Osteocyte (in vitro differentiated cells): ENCODE results near the gene RSRC1. TPM values are rescaled to one million over a fixed set of nuclear protein-coding genes. Genes with fewer than 3 reads are reported as not detected.

Source experiments
- DNase-seq: peaks from one replicate; pipeline ENCODE4 v3.0.0; 2021; ENCODE audit warnings: mixed read lengths; ENCODE audit not compliant: unreplicated experiment; ENCODE audit errors: extremely low spot score
- H3K27ac Mint-ChIP-seq: one replicate; pipeline ENCODE4 v1.8.0; 2021; ENCODE audit warnings: mild to moderate bottlenecking, mixed read lengths; ENCODE audit not compliant: unreplicated experiment
- H3K27me3 Mint-ChIP-seq: one replicate; pipeline ENCODE4 v1.8.0; 2021; ENCODE audit warnings: mixed read lengths; ENCODE audit not compliant: unreplicated experiment
- H3K36me3 Mint-ChIP-seq: one replicate; pipeline ENCODE4 v1.8.0; 2021; ENCODE audit warnings: mixed read lengths; ENCODE audit not compliant: unreplicated experiment
- H3K4me1 Mint-ChIP-seq: one replicate; pipeline ENCODE4 v1.8.0; 2021; ENCODE audit warnings: mixed read lengths; ENCODE audit not compliant: unreplicated experiment
- H3K4me3 Mint-ChIP-seq: one replicate; pipeline ENCODE4 v1.8.0; 2021; ENCODE audit warnings: mild to moderate bottlenecking, moderate library complexity, mixed read lengths; ENCODE audit not compliant: unreplicated experiment
- H3K9me3 Mint-ChIP-seq: one replicate; pipeline ENCODE4 v1.8.0; 2021; ENCODE audit warnings: mixed read lengths; ENCODE audit not compliant: unreplicated experiment
- total RNA-seq: library from RNA; stranded (reverse); gene quantifications from 2 replicates; pipeline ENCODE4 v1.2.1, GENCODE V29; 2021
- TF ChIP-seq, protein P1 (sequence below): fragments of 200-600 bp; sonication (generic); IDR thresholded peaks from 2 replicates; pipeline ENCODE4 v1.5.0; 2021; ENCODE audit warnings: antibody characterized with exemption, mild to moderate bottlenecking, moderate library complexity

Gene RSRC1
- total RNA-seq, 1 donor from 2014 or later: 26.3 TPM

DNA sequence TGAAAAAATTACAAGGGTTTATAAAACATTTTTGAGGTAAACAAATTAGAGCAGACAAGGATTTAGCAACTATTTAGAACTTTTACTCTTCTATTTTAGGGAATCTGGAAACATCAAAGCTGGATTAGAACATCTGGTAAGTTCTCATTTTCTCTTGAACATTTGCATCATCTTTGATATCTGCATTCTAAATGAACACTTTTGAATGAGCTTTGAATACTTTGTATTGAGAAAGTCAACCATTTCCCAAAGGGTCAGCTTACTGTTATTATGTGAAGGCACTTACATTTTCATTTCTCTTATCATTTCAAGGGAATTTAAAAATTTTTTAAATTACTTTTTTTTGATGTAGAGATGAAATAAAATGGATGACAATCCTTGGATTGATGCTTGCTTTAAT is 188.1 kb downstream of the RSRC1 start:
- no peak overlapping the region for H3K27ac Mint-ChIP-seq
- no peak overlapping the region for H3K4me3 Mint-ChIP-seq
- H3K4me1 Mint-ChIP-seq: no peaks in the 10 kb centered on the region
- no peaks in the 10 kb centered on the region for H3K9me3 Mint-ChIP-seq
- H3K36me3 Mint-ChIP-seq: peaks cover 2% of the 10 kb centered on the region
- TF ChIP-seq, protein P1, sequence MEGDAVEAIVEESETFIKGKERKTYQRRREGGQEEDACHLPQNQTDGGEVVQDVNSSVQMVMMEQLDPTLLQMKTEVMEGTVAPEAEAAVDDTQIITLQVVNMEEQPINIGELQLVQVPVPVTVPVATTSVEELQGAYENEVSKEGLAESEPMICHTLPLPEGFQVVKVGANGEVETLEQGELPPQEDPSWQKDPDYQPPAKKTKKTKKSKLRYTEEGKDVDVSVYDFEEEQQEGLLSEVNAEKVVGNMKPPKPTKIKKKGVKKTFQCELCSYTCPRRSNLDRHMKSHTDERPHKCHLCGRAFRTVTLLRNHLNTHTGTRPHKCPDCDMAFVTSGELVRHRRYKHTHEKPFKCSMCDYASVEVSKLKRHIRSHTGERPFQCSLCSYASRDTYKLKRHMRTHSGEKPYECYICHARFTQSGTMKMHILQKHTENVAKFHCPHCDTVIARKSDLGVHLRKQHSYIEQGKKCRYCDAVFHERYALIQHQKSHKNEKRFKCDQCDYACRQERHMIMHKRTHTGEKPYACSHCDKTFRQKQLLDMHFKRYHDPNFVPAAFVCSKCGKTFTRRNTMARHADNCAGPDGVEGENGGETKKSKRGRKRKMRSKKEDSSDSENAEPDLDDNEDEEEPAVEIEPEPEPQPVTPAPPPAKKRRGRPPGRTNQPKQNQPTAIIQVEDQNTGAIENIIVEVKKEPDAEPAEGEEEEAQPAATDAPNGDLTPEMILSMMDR: no peak
- DNase-seq: no peak
- no peaks in the 10 kb centered on the region for H3K27me3 Mint-ChIP-seq

DNA sequence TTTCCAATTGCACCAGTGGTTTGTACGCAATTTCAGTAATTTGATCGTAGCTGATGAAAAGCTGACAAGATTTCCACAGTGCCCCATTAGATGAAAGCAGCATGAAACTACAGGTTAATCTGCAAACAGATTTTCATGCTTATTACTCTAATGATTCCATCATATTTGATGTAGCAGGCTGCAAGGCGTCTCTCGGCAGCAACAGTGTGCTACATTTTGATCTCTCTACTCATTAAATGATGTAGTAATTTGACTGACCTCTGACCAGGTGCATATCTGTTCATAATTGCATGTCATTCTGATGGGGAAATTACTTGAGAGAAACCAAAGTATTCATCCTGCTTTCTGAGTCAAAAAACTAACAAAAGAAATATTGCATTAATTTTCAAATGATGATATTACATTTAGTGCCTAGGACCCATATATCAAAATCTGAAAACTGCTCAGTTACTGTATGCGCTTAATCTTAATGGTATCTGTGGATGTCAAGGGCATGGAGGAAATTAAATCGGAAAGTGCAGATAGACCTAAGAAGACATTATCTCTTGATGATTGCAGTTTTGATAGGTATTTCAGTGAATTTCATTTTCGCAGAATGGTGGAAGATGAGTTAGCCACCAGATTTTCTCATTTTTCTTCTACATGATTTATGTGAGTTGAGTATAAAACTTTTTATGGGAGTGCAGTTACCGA is 198.5 kb downstream of the RSRC1 start:
- Mint-ChIP-seq H3K4me3 (no peak overlapping the region), H3K4me1 (no peaks in the 10 kb centered on the region), H3K9me3 (no peaks in the 10 kb centered on the region), H3K27ac (no peak overlapping the region), H3K27me3 (peaks cover 3% of the 10 kb centered on the region), H3K36me3 (no peaks in the 10 kb centered on the region)
- DNase-seq: no peak
- TF ChIP-seq, protein P1: no peak

DNA sequence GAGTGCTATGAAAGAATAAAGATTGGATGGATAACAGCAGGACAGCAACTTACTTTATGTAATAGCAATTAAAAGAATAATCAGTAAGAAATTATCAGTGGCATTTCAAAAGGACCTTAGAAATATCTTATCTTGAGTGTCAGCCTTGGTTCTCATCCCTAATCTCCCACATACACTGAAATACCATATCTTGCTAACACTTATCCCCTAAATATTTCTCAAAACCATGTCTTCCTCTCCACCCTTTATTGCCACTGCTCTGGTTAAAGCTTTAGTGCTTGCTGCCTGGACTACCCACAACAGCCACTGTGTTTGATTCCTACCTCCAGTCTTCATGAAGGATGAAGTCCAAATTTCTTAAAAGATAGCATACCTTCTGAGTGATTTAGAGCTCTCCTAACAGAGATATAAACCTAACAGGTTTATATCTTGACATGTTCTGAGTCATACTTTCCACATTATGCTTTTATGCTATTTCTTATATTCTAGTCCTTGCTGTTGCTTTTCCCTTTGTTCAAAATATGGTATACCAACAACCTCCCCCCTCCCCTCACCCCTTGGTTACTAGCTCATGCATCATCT is 202.8 kb downstream of the RSRC1 start:
- TF ChIP-seq, protein P1: no peak
- Mint-ChIP-seq H3K4me1 (no peaks in the 10 kb centered on the region), H3K27ac (no peak overlapping the region), H3K27me3 (peaks cover 3% of the 10 kb centered on the region), H3K36me3 (no peaks in the 10 kb centered on the region), H3K9me3 (no peaks in the 10 kb centered on the region), H3K4me3 (no peak overlapping the region)
- DNase-seq: no peak

DNA sequence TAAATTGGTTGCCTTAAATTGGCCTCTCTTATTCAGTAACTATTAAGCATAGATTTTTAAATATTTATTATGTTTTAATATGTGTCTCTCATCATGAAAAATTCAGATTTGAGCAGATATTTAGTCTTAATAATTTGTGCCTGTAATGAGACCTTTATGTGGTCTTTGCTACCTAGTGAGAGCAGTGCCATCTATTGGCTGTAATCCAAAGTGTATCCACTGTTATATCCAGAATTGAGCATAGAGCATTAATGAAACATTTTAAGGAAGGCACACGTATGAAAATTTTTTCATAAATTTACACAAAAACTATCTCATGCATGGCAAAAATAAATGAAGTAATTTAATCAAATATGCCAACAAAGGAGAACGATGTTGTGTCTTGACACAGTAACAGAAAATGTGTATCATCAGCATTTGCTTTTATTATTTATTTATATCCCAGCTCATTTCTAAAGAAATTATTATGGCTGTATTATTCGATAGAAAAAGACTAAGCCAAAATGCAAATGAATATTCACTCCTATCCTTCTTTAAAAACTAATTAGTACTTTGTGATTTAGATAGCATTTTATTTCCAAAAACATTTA is 203.5 kb downstream of the RSRC1 start:
- no peaks in the 10 kb centered on the region for H3K36me3 Mint-ChIP-seq
- no peak for DNase-seq
- H3K4me3 Mint-ChIP-seq: no peak overlapping the region
- H3K9me3 Mint-ChIP-seq: no peaks in the 10 kb centered on the region
- no peaks in the 10 kb centered on the region for H3K4me1 Mint-ChIP-seq
- peaks cover 3% of the 10 kb centered on the region for H3K27me3 Mint-ChIP-seq
- no peak overlapping the region for H3K27ac Mint-ChIP-seq
- TF ChIP-seq, protein P1: peak; percentile 79
